H1 (cell line): Measurements from ENCODE around the gene PPIL3. TPM values are rescaled to one million over a fixed set of nuclear protein-coding genes. Genes with fewer than 3 reads are reported as not detected.

Experiments
- CTCF ChIA-PET: fragments of 300-600 bp; sonication (Branson Sonifier 250); formaldehyde crosslinking; loops from one replicate; lab custom pipeline; 2021; ENCODE audit not compliant: partially characterized antibody; lab: Charles Lee
- POLR2A ChIA-PET: fragments of 300-600 bp; sonication (Branson Sonifier 250); formaldehyde crosslinking; loops from one replicate; lab custom pipeline; 2021; ENCODE audit warnings: inconsistent platforms; ENCODE audit not compliant: partially characterized antibody; lab: Charles Lee
- DNase-seq, 2 experiments: peaks; one replicate each; pipeline versions ENCODE4 v3.0.0 to v3.0.0-alpha.2; 2010 to 2022; ENCODE audit warnings: low spot score in 2 of 2, low read depth in 1 of 2, mixed read lengths in 1 of 2
- FAIRE-seq: peaks from 2 replicates; lab custom pipeline; 2011; peaks lifted over from hg19 to GRCh38; lab: Jason Lieb, UNC
- H2AFZ ChIP-seq: 2 replicates; pipeline ENCODE4 v1.8.1; 2012; ENCODE audit warnings: low read length, inconsistent platforms
- H2AK5ac ChIP-seq: 2 replicates; pipeline ENCODE4 v1.6.1; 2013; ENCODE audit warnings: low read depth, low read length
- H2BK120ac ChIP-seq: replicated peaks from 2 replicates; pipeline ENCODE3; 2013; ENCODE audit warnings: low read depth, low read length, inconsistent platforms
- H2BK12ac ChIP-seq: 2 replicates; pipeline ENCODE4 v1.6.1; 2013; ENCODE audit warnings: low read depth, low read length
- H2BK15ac ChIP-seq: 2 replicates; pipeline ENCODE4 v1.6.1; 2013; ENCODE audit warnings: low read length
- H2BK20ac ChIP-seq: 2 replicates; pipeline ENCODE4 v1.6.1; 2013; ENCODE audit warnings: low read length
- H2BK5ac ChIP-seq: 2 replicates; pipeline ENCODE4 v1.6.1; 2013; ENCODE audit warnings: low read depth, low read length
- H3K14ac ChIP-seq: 2 replicates; pipeline ENCODE4 v1.6.1; 2013; ENCODE audit warnings: inconsistent platforms; ENCODE audit not compliant: insufficient read length
- H3K18ac ChIP-seq: 2 replicates; pipeline ENCODE4 v1.6.1; 2013; ENCODE audit warnings: low read length; ENCODE audit errors: extremely low read depth
- H3K23ac ChIP-seq: 2 replicates; pipeline ENCODE4 v1.6.1; 2013; ENCODE audit warnings: inconsistent platforms; ENCODE audit not compliant: insufficient read length
- H3K23me2 ChIP-seq: 2 replicates; pipeline ENCODE4 v1.6.1; 2013; ENCODE audit warnings: low read depth, low read length
- H3K27ac ChIP-seq: 2 replicates; pipeline ENCODE4 v1.6.1; 2011; ENCODE audit warnings: low read depth, low read length, inconsistent platforms
- H3K27me3 ChIP-seq, 4 experiments: replicated peaks in 1 of 4; 1 replicate in 1 of 4; 2 replicates in 3 of 4; pipeline versions ENCODE4 v1.6.1 to v1.8.1; 2011 to 2013; ENCODE audit warnings: low read length in 3 of 4, mild to moderate bottlenecking in 3 of 4, inconsistent platforms in 2 of 4, mixed read lengths in 2 of 4, moderate library complexity in 1 of 4; ENCODE audit not compliant: control insufficient read depth in 3 of 4, insufficient read depth in 3 of 4; ENCODE audit errors: extremely low read depth in 1 of 4
- H3K36me3 ChIP-seq, 4 experiments: 2 replicates each; pipeline versions ENCODE4 v1.6.1 to v1.8.1; 2011 to 2013; ENCODE audit warnings: mild to moderate bottlenecking in 4 of 4, low read length in 3 of 4, moderate library complexity in 2 of 4, control low read depth in 1 of 4, inconsistent platforms in 1 of 4; ENCODE audit not compliant: insufficient read depth in 4 of 4, control insufficient read depth in 2 of 4
- H3K4ac ChIP-seq: replicated peaks from 2 replicates; pipeline ENCODE3; 2013; ENCODE audit warnings: low read length, low read depth, mixed read lengths, inconsistent platforms; ENCODE audit not compliant: insufficient read length
- H3K4me1 ChIP-seq, 4 experiments: replicated peaks in 1 of 4; 1 replicate in 1 of 4; 2 replicates in 3 of 4; pipeline versions ENCODE4 v1.6.1 to v1.8.1; 2011 to 2013; ENCODE audit warnings: low read length in 3 of 4, inconsistent platforms in 2 of 4, mixed read lengths in 1 of 4; ENCODE audit not compliant: insufficient read depth in 4 of 4, control insufficient read depth in 3 of 4
- H3K4me2 ChIP-seq, 2 experiments: 2 replicates each; pipeline versions ENCODE4 v1.6.1 to v1.8.1; 2011 to 2013; ENCODE audit warnings: low read depth in 2 of 2, low read length in 2 of 2, control low read depth in 1 of 2, inconsistent platforms in 1 of 2, mild to moderate bottlenecking in 1 of 2; ENCODE audit not compliant: insufficient read depth in 1 of 2
- H3K4me3 ChIP-seq, 4 experiments: fragments of 200-600, 300-600 bp in 1 of 4; sonication (generic), shearing (Covaris generic), sonication (Bioruptor Twin) in 1 of 4; 2 replicates each; pipeline versions ENCODE4 v1.5.1 to v1.8.1; 2011 to 2016; ENCODE audit warnings: low read length in 4 of 4, low read depth in 3 of 4, control low read depth in 2 of 4, inconsistent platforms in 2 of 4, mild to moderate bottlenecking in 2 of 4, mixed read lengths in 1 of 4, moderate library complexity in 1 of 4; ENCODE audit not compliant: insufficient read depth in 2 of 4; ENCODE audit errors: extremely low read depth in 1 of 4
- H3K56ac ChIP-seq: replicated peaks from 2 replicates; pipeline ENCODE3; 2013; ENCODE audit warnings: low read depth, mild to moderate bottlenecking, mixed read lengths, low read length, inconsistent platforms; ENCODE audit not compliant: insufficient read length
- H3K79me1 ChIP-seq: 2 replicates; pipeline ENCODE4 v1.6.1; 2013; ENCODE audit warnings: low read depth, low read length, control low read depth
- H3K79me2 ChIP-seq, 2 experiments: 2 replicates each; pipeline versions ENCODE4 v1.6.1 to v1.8.1; 2012 to 2013; ENCODE audit warnings: low read length in 2 of 2, mild to moderate bottlenecking in 2 of 2, inconsistent platforms in 1 of 2; ENCODE audit not compliant: insufficient read depth in 2 of 2, control insufficient read depth in 1 of 2
- H3K9ac ChIP-seq, 4 experiments: replicated peaks in 1 of 4; 1 replicate in 1 of 4; 2 replicates in 3 of 4; pipeline versions ENCODE4 v1.6.1 to v1.8.1; 2011 to 2013; ENCODE audit warnings: low read depth in 3 of 4, low read length in 3 of 4, control low read depth in 2 of 4, mild to moderate bottlenecking in 2 of 4, moderate library complexity in 2 of 4, inconsistent platforms in 1 of 4; ENCODE audit errors: extremely low read depth in 1 of 4
- H3K9me3 ChIP-seq, 2 experiments: 2 replicates each; pipeline versions ENCODE4 v1.6.1 to v1.8.1; 2012 to 2013; ENCODE audit warnings: mild to moderate bottlenecking in 2 of 2, moderate library complexity in 2 of 2, control low read depth in 1 of 2, inconsistent platforms in 1 of 2, low read depth in 1 of 2, low read length in 1 of 2, mixed read lengths in 1 of 2; ENCODE audit not compliant: insufficient read depth in 2 of 2
- H4K20me1 ChIP-seq, 2 experiments: replicated peaks in 1 of 2; 2 replicates each; pipeline versions ENCODE3 to v1.8.1; 2011 to 2013; ENCODE audit warnings: inconsistent platforms in 2 of 2, low read length in 2 of 2, mild to moderate bottlenecking in 1 of 2; ENCODE audit not compliant: insufficient read depth in 2 of 2, control insufficient read depth in 1 of 2
- H4K5ac ChIP-seq: 2 replicates; pipeline ENCODE4 v1.6.1; 2013; ENCODE audit warnings: low read length, low read depth, mixed read lengths, inconsistent platforms; ENCODE audit not compliant: insufficient read length
- H4K8ac ChIP-seq: 2 replicates; pipeline ENCODE4 v1.8.0; 2013; ENCODE audit warnings: mild to moderate bottlenecking, moderate library complexity, low read length, inconsistent platforms; ENCODE audit not compliant: insufficient read depth; ENCODE audit errors: extremely low read depth
- H4K91ac ChIP-seq: replicated peaks from 2 replicates; pipeline ENCODE3; 2013; ENCODE audit warnings: low read length, mixed read lengths, inconsistent platforms; ENCODE audit not compliant: insufficient read length
- BRCA1 ChIP-seq: IDR thresholded peaks from 2 replicates; pipeline ENCODE4 v1.6.1; 2012; ENCODE audit warnings: low read depth, low read length, improper control_type of control experiment
- CTCF ChIP-seq, 3 experiments: IDR thresholded peaks; 1 replicate in 2 of 3; 2 replicates in 1 of 3; pipeline versions ENCODE4 v1.5.1 to v1.6.1; 2011; ENCODE audit warnings: low read length in 3 of 3, mild to moderate bottlenecking in 3 of 3, inconsistent platforms in 2 of 3, low read depth in 1 of 3, moderate library complexity in 1 of 3; ENCODE audit not compliant: insufficient read depth in 1 of 3; ENCODE audit errors: control extremely low read depth in 1 of 3
- NANOG ChIP-seq: IDR thresholded peaks from 2 replicates; pipeline ENCODE4 v1.6.1; 2011; ENCODE audit warnings: low read length, low read depth, mild to moderate bottlenecking, inconsistent platforms; ENCODE audit not compliant: insufficient read depth, poor library complexity, severe bottlenecking
- RAD21 ChIP-seq, 2 experiments: IDR thresholded peaks in 1 of 2; conservative IDR thresholded peaks in 1 of 2; 2 replicates each; pipeline ENCODE4 v1.6.1; 2011; ENCODE audit warnings: low read depth in 2 of 2, low read length in 2 of 2, improper control_type of control experiment in 1 of 2, inconsistent platforms in 1 of 2, mild to moderate bottlenecking in 1 of 2, moderate library complexity in 1 of 2
- USF2 ChIP-seq: IDR thresholded peaks from 2 replicates; pipeline ENCODE4 v1.6.1; 2011; ENCODE audit warnings: low read length, improper control_type of control experiment
- WGBS, 2 experiments: shearing (Covaris generic) in 1 of 2; methylation state at CpG; one replicate each; pipeline versions ENCODE4 v1.1.6 to v1.1.7; 2013 to 2015; ENCODE audit warnings: low lambda C conversion rate in 2 of 2, mixed read lengths in 2 of 2, inconsistent platforms in 1 of 2, low coverage in 1 of 2, missing lambda C conversion rate in 1 of 2; ENCODE audit not compliant: insufficient replicate concordance in 2 of 2, insufficient coverage in 1 of 2, insufficient read length in 1 of 2; ENCODE audit errors: extremely low coverage in 1 of 2, missing lambda C conversion rate in 1 of 2; 5-methylcytosine and 5-hydroxymethylcytosine counted together
- polyA plus RNA-seq, 7 experiments: library from polyadenylated mRNA; depleted of rRNA in 3 of 7; stranded (reverse) in 5 of 7; unstranded in 2 of 7; fragments of >200 nt in 5 of 7; fragments of 200-250 nt in 2 of 7; gene quantifications; 1 replicate in 5 of 7; 2 replicates in 1 of 7; 4 replicates in 1 of 7; pipeline versions ENCODE4 v1.2.1 to v1.2.3, GENCODE V29; 2011 to 2013; ENCODE audit warnings: missing spikeins in 2 of 7, mixed read lengths in 2 of 7
- total RNA-seq: library from RNA; stranded (reverse); fragmentation: NEBNext Ultra II Directional; extraction: Animal tissue kit (Norgen Biotek cat#: 25700); gene quantifications from 2 replicates; pipeline ENCODE4 v1.2.1, GENCODE V29; 2021

Gene PPIL3
- total and polyA plus RNA-seq, 2 of the 8 experiments (the other 6 are each of a cell fraction or from before 2014, with no cell fraction given): 30.4 to 48.7 TPM

- no peak overlapping the region for H2AK5ac ChIP-seq
- H3K4ac ChIP-seq: no peak overlapping the region
- 34% methylated on average over 4 of the region's 4 CpGs; no CpG with 5 or more reads in 1 of the 2 experiments for WGBS, 2 experiments
- H2BK15ac ChIP-seq: no peak overlapping the region
- no peak overlapping the region for H4K91ac ChIP-seq
- FAIRE-seq (peak; percentile 97), DNase-seq (peak; percentile 50 to 62)
- H3K27ac ChIP-seq: no peak overlapping the region
- no peaks in the 10 kb centered on the region for H3K27me3 ChIP-seq
- no peak overlapping the region for H2BK12ac ChIP-seq
- no peaks in the 10 kb centered on the region for H3K9me3 ChIP-seq
- H2BK120ac ChIP-seq: no peak overlapping the region
- TF ChIP-seq USF2: no peak
- no peak for TF ChIP-seq BRCA1
- TF ChIP-seq RAD21 (IDR thresholded peaks at IDR 0.05 in 1 of 2, conservative IDR thresholded peaks at IDR 0.05 in 1 of 2; ENCODE audit: low read depth in 2 of 2, low read length in 2 of 2): peak; percentile 72 to 81
- peak in 2 of 3 experiments; percentile 84 to 89; a peak in 3 of 4 replicates for TF ChIP-seq CTCF (IDR thresholded peaks at IDR 0.05; ENCODE audit: control extremely low read depth in 1 of 3, insufficient read depth in 1 of 3, low read depth in 1 of 3, low read length in 3 of 3)
- no peak for TF ChIP-seq NANOG
- TF ChIP-seq, all 59 proteins: peak for 2
- Histone ChIP-seq H2BK5ac (no peak overlapping the region), H3K14ac (no peak overlapping the region), H3K4me1 (no peaks in the 10 kb centered on the region), H3K4me3 (no peak overlapping the region), H4K20me1 (peaks cover 0 to 2% of the 10 kb centered on the region in 2 experiments), H3K79me2 (no peaks in the 10 kb centered on the region), H4K5ac (no peak overlapping the region), H3K36me3 (peaks cover 16 to 64% (median 49%) of the 10 kb centered on the region in 4 experiments), H2AFZ (no peak overlapping the region), H3K9ac (no peak overlapping the region), H3K79me1 (no peaks in the 10 kb centered on the region), H3K4me2 (no peak overlapping the region), H3K56ac (no peak overlapping the region), H2BK20ac (no peak overlapping the region), H3K23me2 (no peaks in the 10 kb centered on the region), H4K8ac (no peak overlapping the region), H3K18ac (no peak overlapping the region), H3K23ac (no peak overlapping the region)
- CTCF ChIA-PET: interaction anchor here (0.5 to 1.6 kb wide), 37 partner anchors 9 to 326 kb away, joined by 3 to 13 read pairs (median 3); partner anchors contain the start of genes CASP10, HYCC2, NDUFB3 and NIF3L1
- POLR2A ChIA-PET: interaction anchor here (1.6 kb wide), 1 partner anchor 12 kb away, joined by 17 read pairs; the partner anchor contains the start of genes NIF3L1 and PPIL3
Measured at GRCh38 chr2:200901459-200902072, 12.7 kb upstream of the PPIL3 start.
